Prostate gland (tissue), 2 donors: ENCODE data around the gene EARS2. TPM values are rescaled to one million over a fixed set of nuclear protein-coding genes. Genes with fewer than 3 reads are reported as not detected.
"Not testable (repeated sequence)": the region's sequence is repeated elsewhere in the genome, so short reads cannot be mapped to it uniquely, and the experiment has no call there.

Source experiments
- DNase-seq: peaks from one replicate; pipeline ENCODE4 v3.0.0-alpha.2; 2019; ENCODE audit warnings: low spot score
- H3K27ac ChIP-seq, 2 donors: fragments of 200-600 bp; sonication (generic); 2 replicates each; pipeline ENCODE4 v1.5.1; 2017 to 2019
- H3K27me3 ChIP-seq: fragments of 200-600 bp; sonication (generic); replicated peaks from 2 replicates; pipeline ENCODE4 v1.5.1; 2019; ENCODE audit not compliant: insufficient read depth
- H3K36me3 ChIP-seq, 2 donors: fragments of 200-600 bp; sonication (generic); 1 replicate in 1 of 2; 2 replicates in 1 of 2; pipeline versions ENCODE4 v1.5.1 to v1.8.1; 2017 to 2019
- H3K4me1 ChIP-seq: fragments of 200-600 bp; sonication (generic); replicated peaks from 2 replicates; pipeline ENCODE4 v1.5.1; 2019
- H3K4me3 ChIP-seq, 2 donors: fragments of 200-600 bp; sonication (generic); 2 replicates each; pipeline ENCODE4 v1.5.1; 2017 to 2019
- H3K9me3 ChIP-seq: fragments of 200-600 bp; sonication (generic); 2 replicates; pipeline ENCODE4 v1.5.1; 2017
- CTCF ChIP-seq, 4 experiments: fragments of 200-600 bp in 2 of 4; fragments of 450-650 bp in 2 of 4; sonication (generic) in 2 of 4; IDR thresholded peaks; 1 replicate in 3 of 4; 2 replicates in 1 of 4; pipeline ENCODE4 v1.5.1; 2016 to 2019; ENCODE audit warnings: antibody characterized with exemption in 4 of 4, mild to moderate bottlenecking in 2 of 4, moderate library complexity in 2 of 4
- POLR2A ChIP-seq: fragments of 450-650 bp; IDR thresholded peaks from one replicate; pipeline ENCODE4 v1.6.1; 2016; ENCODE audit warnings: antibody characterized with exemption, mild to moderate bottlenecking
- POLR2AphosphoS5 ChIP-seq: sonication (generic); formaldehyde crosslinking; IDR thresholded peaks from one replicate; pipeline ENCODE4 v1.6.1; 2017; ENCODE audit warnings: antibody characterized with exemption
- WGBS: methylation state at CpG from one replicate; pipeline ENCODE4 v1.1.5; 2018; 5-methylcytosine and 5-hydroxymethylcytosine counted together
- intact Hi-C: fragments of 100-400 bp; cut with DNase I; formaldehyde crosslinking; loops from one replicate; pipeline ENCODE4 v1.14.2; 2022
- total RNA-seq, 2 donors: library from RNA; depleted of rRNA; stranded (reverse); fragments of >200 nt; gene quantifications; one replicate each; pipeline ENCODE4 v1.1.0, GENCODE V29; 2016

Gene EARS2
- total RNA-seq, 2 donors from 2014 or later: 40.3 to 60.2 TPM

DNA sequence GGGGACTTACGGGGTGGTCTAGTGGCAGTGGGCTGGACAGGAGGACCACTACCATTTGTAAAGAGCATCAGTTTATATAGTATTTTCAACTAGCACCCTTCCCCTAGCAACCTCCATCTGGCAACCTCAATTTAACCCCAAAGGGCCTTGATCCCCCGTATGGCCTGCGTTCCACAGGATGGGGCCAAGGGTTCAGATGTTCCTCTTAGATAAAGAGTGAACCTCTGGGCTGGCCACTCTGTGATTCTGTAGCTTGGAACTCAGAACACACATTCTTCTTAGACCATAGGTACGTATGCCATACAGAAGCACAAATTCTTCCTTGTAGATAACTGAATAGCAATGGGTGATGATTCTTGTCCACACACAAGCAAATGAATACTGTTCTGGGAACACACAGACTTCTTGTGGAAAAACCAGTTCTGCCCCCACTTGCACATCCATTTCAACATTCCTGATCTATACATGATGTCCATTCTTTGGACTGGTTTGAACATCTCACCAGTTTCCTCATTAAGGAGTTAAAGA lies 44.9 kb downstream of the EARS2 start:
- H3K27me3 ChIP-seq: no peaks in the 10 kb centered on the region
- no peak for DNase-seq
- H3K9me3 ChIP-seq: no peaks in the 10 kb centered on the region
- H3K36me3 ChIP-seq: no peaks in the 10 kb centered on the region
- WGBS: 92% methylated on average over 4 of the region's 4 CpGs
- no peak overlapping the region for H3K27ac ChIP-seq
- no peak for TF ChIP-seq CTCF (IDR thresholded peaks at IDR 0.05)
- TF ChIP-seq POLR2A: no peak
- TF ChIP-seq POLR2AphosphoS5: no peak
- intact Hi-C loops: no loop called here
- H3K4me1 ChIP-seq: peaks cover 3% of the 10 kb centered on the region
- H3K4me3 ChIP-seq: no peak overlapping the region

DNA sequence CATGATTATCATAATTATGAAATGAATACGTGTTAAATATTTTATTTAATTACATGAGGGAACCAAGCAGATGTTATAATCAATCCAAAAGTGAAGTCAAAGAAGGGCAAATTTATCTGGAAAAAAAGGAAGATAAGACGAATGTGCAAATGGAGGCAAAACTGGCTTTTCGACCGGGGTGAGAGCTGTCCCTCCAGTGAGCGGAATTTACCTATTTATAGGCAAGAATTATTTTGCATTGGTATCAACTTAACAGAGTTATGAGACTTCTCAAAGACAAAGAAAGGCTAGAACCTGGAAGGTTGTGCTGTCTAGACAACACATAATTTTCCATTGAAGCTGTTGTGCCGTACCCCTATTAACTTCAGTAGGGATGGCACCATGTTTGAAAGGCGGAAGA lies 45.4 kb downstream of the EARS2 start:
- Histone ChIP-seq H3K4me3 (no peak overlapping the region), H3K9me3 (no peaks in the 10 kb centered on the region), H3K27me3 (no peaks in the 10 kb centered on the region), H3K4me1 (peaks cover 3% of the 10 kb centered on the region), H3K36me3 (no peaks in the 10 kb centered on the region), H3K27ac (no peak overlapping the region)
- DNase-seq: no peak
- intact Hi-C loops: no loop called here
- WGBS: 91% methylated on average over 7 of the region's 7 CpGs
- TF ChIP-seq POLR2AphosphoS5: no peak
- no peak for TF ChIP-seq CTCF (IDR thresholded peaks at IDR 0.05)

DNA sequence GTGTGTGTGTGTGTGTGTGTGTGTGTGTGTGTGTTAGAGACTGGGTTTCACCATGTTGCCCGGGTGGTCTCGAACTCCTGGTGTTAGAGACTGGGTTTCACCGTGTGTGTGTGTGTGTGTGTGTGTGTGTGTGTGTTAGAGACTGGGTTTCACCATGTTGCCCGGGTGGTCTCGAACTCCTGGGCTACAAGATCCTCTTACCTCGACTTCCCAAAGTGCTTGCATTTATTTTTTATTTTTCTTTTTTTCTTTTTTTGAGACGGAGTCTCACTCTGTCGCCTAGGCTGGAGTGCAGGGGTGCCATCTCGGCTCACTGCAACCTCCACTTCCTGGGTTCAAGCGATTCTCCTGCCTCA lies 46.3 kb downstream of the EARS2 start:
- H3K27me3 ChIP-seq, H3K36me3 ChIP-seq, H3K4me1 ChIP-seq, DNase-seq, intact Hi-C loops, H3K9me3 ChIP-seq: not testable (repeated sequence)
- Histone ChIP-seq H3K27ac (peak overlapping the region; percentile 83 to 86), H3K4me3 (peak overlapping the region; percentile 80 to 97)
- 75% methylated on average over 10 of the region's 10 CpGs for WGBS

DNA sequence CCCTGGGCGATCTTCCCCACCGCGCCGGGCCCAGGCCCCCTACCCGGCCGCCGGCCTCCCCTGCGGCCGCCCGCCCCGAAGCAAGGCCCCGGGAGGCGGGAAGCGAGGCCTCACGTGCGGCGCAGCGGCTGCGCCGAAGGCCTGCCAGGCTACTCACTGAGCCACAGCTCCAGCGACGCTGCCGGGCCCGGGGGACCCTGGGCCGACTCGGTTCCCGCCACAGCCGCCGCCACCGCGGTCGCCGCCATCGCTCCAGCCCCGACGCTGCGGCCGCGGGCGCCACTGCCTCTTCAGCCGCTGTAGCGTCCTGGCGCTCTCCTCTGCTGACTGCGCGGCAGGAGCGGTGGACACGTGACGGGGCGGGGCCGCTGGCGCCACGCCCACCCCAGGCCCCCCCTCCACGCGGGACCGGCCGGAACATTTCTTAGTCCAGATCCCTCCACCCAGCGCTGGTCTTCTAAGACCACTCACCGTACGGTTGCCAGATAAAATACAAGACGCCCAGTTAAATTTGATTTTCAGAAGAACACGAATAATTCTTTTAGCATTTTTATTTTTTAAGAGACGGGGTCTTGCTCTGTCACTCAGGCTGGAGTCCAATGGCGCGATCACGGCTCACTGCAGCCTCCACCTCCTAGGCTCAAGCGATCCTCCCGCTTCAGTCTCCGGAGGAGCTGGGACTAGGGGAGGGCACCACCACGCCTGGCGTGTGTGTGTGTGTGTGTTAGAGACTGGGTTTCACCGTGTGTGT lies 46.8 kb downstream of the EARS2 start, which contains the start of gene GGA2:
TSS of gene GGA2 (minus strand) at position 331 of the 751 bp plus-strand sequence. CDS start at position 248, 83 bp downstream.
- peak within 1 kb of the TSS; percentile 80 to 97 for H3K4me3 ChIP-seq
- peaks cover 3% of the 10 kb centered on the region for H3K4me1 ChIP-seq
- WGBS: 1% methylated on average over 71 of the region's 71 CpGs
- intact Hi-C loops: no loop called here
- H3K9me3 ChIP-seq: no peaks in the 10 kb centered on the region
- peak within 1 kb of the TSS; percentile 83 to 86 for H3K27ac ChIP-seq
- peak; percentile 81 for DNase-seq
- no peaks in the 10 kb centered on the region for H3K27me3 ChIP-seq
- TF ChIP-seq POLR2AphosphoS5 (peak; percentile 88), POLR2A (peak; percentile 97), CTCF (IDR thresholded peaks at IDR 0.05) (peak in 2 of 4 experiments; percentile 18 to 36)
- H3K36me3 ChIP-seq: no peaks in the 10 kb centered on the region

GRCh38 chr16:23509782-23510163 lies 47.4 kb downstream of the EARS2 start:
- Histone ChIP-seq H3K4me3 (peak overlapping the region; percentile 80 to 97), H3K27ac (peak overlapping the region; percentile 83 to 86), H3K4me1 (peaks cover 7% of the 10 kb centered on the region), H3K9me3 (no peaks in the 10 kb centered on the region), H3K36me3 (no peaks in the 10 kb centered on the region), H3K27me3 (no peaks in the 10 kb centered on the region)
- intact Hi-C loops: loop anchor here (5.0 kb wide), 1 partner anchor 48 kb away; the partner anchor contains the start of genes EARS2 and UBFD1
- DNase-seq: no peak
- TF ChIP-seq POLR2AphosphoS5 (no peak), CTCF (IDR thresholded peaks at IDR 0.05) (no peak), POLR2A (no peak)
- 0% methylated on average over 17 of the region's 17 CpGs for whole genome bisulfite sequencing
